Fibroblast of skin of left biceps (primary cell): ENCODE measurements around the gene TEX52.
"Not testable (repeated sequence)": the region's sequence is repeated elsewhere in the genome, so short reads cannot be mapped to it uniquely, and the experiment has no call there.

ENCODE experiments used
- DNase-seq, 2 experiments: peaks; one replicate each; pipeline ENCODE4 v3.0.0-alpha.2; 2013; ENCODE audit warnings: low read depth in 2 of 2

TEX52 gene

DNA sequence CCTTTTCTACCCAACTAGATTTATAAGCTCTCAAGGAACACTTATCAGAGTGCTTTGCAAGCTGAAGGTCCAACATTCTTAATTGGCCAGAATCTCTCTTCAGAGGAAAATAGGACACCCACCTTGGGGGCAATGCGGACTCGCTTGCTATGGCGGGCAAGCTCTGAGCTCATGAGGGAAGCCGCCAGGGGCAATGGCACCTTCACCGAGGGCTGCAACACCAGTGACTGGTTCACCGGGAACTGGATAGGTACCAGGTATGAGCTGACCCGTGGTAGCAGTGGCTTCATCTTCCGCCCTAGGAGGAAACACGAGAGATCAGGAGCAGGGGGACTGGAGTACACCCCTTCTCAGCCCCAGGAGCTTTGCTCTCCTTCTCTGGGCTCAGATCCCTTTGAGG lies 7.4 kb upstream of the TEX52 start:
- DNase-seq = no peak

- not testable (repeated sequence) for DNase-seq
Measured at GRCh38 chr12:2863402-2863801, 6.6 kb upstream of the TEX52 start.

- no peak for DNase-seq
Measured at GRCh38 chr12:2862876-2863275, 6.0 kb upstream of the TEX52 start.

DNA sequence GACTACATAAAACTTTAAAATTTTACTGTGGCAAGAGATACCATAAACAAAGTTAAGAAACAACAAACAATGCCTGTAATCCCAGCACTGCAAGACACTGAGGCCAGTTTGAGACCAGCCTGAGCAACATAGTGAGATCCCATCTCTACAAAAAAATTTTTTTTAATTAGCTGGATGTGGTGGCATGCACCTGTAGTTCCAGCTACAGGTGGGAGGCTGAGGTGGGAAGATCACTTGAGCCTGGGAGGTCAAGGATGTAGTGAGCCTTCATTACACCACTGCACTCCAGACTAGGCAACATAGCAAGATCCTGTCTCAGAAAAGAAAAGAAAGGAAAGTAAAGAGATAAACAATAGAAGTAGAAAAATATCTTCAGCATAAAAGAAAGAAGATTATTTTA lies 3.3 kb upstream of the TEX52 start:
- DNase-seq = no peak

DNA sequence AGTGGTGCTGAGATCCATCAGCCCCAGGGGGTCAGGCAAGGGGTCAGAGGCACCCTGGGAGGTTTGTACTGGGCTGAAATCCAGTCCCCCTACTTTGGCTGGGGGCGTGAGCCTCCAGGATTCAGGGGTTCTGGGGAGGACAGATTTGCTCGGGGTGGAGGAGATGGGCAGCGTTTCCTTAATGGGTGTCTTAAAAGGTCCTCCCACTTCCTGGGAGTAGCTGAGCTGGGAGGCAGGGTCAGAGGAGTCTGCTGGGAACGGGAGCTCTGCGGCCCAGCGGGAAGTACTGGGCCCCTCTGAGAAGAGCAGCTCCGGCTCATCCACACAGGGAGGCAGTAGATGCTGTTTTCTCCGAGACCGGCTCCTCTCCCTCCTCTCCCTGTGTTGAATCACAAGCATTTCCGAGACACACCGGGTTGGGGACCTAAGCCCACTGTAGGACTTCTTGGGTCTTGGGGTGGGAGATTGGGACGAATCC lies 2.1 kb upstream of the TEX52 start:
- DNase-seq = no peak

DNA sequence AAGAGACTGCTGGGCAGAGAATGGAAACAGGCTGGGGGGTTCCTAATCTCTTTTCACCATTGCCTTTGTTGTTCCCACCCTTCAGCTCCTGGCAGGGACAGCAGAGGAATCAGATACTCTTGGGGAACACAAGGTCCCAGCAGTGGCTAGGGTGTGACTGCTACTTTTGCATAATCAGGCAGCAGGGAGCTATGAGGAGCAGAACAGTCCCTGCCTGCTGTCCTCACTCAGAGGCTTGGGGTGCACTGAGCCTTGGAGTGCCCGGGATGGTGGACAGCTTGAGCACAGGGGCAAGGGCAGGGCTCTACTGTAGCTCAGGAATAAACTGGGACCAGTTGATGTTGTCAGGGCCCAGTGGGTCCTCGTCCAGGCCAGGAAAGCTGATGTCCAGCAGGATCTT lies 1.5 kb upstream of the TEX52 start:
- no peak for DNase-seq

GRCh38 chr12:2857576-2857975 lies 737 bp upstream of the TEX52 start:
- no peak for DNase-seq

DNA sequence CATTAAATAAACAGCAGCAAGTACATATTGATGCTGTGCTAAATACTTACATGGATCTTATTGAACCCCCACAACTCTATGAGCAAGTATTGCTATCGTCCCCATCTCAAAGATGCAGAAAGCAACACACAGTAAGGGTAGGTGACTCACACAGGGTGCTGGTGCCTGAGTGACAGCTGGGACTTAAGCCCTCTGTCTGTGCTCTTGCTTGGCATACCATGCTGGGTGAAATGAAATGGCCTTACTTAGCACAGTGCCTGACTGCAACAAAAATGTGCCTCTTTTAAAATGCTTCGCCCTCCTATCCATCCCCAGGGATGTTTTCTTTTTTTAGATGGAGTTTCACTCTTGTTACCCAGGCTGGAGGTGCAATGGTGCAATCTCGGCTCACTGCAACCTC lies 788 bp downstream of the TEX52 start:
- no peak for DNase-seq

- DNase-seq = no peak
Measured at GRCh38 chr12:2855546-2855945, 1.3 kb downstream of the TEX52 start.

DNA sequence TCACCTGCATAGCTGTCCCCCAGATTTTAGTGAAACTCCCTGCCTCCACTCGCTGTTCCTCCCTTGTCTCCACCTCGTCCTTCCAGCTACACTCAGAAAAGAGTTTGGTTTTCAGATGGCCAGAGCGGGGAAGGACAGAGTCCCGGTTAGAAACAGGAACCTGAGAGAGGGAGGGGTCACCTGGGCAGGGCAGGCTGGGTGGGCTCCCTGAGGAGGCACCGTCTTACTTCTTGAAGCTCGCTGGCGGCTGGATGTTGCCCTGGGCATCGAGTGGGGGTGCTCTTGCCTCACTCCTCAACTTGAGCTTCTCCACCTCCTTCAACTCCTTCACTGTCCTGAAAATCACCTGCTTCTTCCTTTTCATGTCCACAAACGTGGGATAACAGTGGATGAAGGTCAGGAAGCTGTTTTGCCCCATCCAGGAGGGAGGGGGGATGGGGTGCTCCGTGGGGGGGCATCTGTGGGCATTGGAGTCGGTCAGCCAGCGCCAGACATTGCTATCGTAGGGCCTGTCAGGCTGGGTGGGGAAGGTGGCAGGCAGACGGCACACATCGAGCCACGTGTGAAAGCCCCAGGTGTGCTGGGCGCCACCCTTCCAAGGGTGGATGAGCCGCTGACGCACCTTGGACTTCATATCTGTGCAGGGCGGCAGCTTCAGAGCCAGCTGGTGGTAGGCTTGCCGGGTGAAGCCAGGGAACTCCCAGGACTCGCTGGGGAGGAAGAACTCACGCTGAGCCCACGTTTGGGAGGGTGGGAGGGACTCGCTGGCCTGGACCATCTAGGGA lies 2.0 kb downstream of the TEX52 start:
- no peak for DNase-seq

DNA sequence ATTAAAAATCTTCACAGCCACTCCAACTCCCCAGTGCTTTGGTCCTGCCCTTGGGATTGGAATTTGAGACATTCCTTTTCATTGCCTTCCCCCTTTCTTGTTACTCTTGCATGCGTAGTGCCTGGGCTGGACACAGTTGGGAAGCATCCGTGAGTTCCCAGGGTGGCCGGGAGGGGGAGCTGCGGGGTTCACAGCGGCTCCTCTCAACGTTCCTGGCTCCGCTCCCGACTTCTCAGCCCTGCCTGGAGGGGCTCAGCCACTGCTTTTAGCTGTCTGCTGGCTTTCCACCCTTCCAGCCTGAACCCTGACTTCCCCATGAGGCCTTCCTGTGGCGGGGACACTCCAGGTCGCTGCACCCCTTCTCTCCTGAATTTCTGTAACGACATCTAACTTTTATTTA lies 3.2 kb downstream of the TEX52 start:
- peak; percentile 49 to 54 for DNase-seq

- no peak for DNase-seq
Measured at GRCh38 chr12:2851931-2852330, 4.9 kb downstream of the TEX52 start.

- DNase-seq = peak; percentile 19 to 34
Measured at GRCh38 chr12:2845280-2845679, 11.6 kb downstream of the TEX52 start.

DNA sequence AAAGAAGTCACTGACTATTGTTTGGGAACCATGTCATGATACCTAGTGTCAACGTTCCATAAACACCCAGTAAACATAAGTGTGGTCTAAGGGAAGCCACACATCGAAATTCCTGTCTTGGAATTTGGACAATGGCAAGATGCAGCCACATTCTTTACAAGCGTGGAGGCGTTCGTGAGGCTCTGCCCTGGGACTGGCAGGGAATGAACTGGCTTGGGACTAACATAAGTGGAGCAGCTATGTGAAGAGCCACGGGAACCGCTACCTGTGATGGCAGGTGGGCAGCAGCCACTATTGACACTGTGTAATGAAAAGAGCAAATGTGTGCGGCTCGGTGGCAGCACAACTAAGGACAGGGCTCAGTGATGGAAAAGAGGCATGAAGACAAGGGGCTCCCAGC lies 12.1 kb downstream of the TEX52 start:
- peak in 1 of 2 experiments; percentile 3 for DNase-seq

GRCh38 chr12:2842948-2843347 lies 13.9 kb downstream of the TEX52 start:
- no peak for DNase-seq

DNA sequence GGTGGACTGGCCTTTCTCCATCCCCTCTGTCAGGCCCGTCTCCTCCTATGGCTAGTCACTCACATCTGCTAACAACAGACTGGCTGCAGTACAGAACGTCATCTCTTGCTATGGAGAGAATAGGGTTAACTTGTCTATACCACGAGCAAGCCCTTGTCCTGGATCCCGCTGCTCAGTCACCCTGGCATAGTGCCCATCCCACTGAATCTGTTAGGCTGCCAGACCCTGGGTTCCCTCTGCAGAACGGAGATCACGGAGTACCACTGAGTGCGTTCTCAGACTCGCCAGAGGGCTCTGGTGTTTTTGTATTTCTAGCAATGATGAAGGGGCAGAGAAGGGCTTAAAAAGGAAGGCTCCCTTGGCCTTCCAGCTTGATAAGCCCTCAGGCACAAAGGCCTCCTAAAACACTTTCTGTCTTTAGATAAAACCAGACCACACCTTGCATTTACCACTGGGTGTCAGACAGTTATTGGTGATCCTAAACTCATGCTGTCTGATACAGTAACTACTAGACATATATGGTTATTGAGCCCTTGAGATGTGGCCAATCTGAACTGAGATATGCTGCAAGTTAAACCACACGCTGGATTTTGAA lies 15.7 kb downstream of the TEX52 start:
- DNase-seq = no peak

DNA sequence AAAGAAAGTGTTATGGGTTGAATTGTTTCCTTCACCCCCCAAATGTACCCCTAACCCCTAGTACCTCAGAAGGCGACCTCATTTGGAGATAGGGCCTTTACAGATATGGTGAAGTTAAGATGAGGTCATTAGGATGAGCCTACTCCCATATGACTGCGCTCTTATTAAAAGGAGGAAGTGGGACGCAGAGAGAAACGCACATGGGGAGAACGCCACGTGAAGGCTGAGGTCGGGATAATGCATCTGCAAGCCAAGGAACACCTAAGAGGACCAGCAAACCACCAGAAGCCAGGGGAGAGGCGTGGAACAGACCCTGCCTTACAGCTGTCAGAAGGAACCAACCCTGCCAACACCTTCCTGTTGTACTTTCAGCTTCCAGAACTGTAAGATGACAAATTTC lies 20.3 kb downstream of the TEX52 start:
- no peak for DNase-seq

DNA sequence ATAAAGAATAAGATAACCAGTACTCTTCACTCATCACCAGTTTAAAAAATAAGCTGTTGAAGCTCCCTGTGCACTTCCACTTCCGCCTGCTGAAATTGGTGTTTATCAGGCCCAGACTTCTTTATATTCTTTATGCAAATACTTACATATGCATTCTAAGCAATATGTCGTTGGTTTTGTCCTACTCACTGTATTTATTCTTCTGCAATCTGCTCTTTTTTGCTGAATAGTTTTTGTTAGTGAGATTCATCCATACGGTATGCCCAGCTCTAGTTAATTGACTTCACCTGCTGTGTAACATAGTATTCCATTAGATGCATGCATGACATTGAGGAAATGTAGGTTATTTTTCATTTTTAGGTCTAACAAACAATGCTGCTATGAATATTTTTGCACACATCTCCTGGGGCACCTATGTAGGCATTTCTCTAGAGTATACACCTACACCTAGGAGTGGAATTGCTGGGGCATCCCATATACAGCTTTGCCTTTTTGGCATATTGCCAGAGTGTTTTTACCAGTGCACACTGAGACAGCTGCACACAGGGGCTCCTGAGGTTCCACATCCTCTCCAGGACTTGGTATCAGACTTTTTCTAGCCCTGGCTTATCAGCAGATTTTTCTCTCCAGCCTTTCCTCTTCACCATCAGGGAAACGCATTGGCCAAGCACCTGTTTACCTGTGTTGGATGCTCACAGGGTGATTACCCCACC lies 21.0 kb downstream of the TEX52 start:
- no peak for DNase-seq

DNA sequence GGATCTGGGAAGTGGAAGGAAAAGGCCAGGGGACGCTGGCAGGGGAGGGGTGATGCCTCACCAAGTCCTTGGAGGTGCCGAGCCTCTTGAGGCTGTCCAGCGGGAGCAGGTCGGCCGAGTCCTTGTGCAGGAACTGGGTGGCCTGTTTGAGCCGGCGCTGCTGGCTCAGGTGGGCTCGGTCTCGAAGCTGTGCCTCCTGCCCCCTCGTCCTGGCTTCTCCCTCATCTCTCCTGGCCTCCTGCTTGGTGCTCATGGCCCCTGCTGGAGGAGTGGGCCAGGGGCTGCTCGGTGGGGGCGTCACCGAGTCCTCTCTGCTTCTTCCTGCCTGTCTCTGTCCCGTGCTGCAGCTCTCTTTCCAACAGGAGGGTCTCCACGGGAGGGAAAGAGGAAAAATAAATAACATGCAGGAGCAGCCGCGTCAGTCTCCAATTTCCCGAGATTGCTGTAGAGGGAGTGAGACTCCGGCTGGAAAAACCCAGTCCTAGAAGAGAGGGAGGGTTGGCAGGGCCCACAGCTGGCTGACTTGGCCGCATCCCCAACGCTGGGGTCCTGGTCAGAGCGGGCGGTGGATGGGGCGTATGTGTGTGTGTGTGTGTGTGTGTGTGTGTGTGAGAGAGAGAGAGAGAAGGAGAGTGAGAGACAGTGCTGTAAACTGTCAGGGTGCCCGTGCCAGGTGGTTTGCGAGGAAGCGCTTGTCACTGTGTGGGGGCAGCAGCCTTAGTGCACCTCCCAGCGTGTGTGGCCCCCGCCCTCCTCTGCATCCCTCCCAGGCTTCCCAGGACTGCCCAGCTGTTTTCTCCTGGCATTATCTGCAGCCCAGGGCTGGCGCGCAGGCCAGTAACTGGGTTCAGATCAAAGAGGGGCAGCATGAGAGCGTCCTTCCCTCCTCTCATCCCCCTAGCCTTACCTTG lies 22.0 kb downstream of the TEX52 start, which contains the start of gene NRIP2:
Gene NRIP2, minus strand, starts transcription at position 455 of the 911 bp plus-strand sequence. Its CDS starts 52 bp downstream, at position 403.
- DNase-seq = peak in 1 of 2 experiments; percentile 12

- no peak for DNase-seq
Measured at GRCh38 chr12:2833810-2834209, 23.0 kb downstream of the TEX52 start.

DNA sequence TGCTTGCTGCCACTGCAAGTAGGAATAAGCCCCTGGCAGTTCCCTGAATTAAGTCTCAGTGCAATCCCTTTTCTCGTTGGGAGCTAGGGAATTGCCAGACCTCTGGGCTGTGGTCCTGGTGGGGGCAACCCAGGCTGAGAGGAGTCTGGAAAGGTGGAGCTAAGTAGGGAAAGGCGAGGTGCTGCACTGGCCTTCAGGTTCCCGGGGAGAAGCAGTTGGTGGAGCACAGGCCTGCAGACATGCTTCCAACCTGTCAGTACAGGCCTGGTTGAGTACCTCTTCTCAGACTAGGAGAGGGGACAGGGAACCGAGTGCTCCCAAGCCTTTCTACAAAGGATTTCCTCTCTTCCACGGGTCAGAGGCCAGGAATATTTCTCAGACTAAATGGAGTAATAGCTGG lies 23.5 kb downstream of the TEX52 start:
- no peak for DNase-seq
